NOMO-1 (cell line): Measurements from ENCODE around the gene ATP8B1.
"Not testable (repeated sequence)": the region's sequence is repeated elsewhere in the genome, so short reads cannot be mapped to it uniquely, and the experiment has no call there.

Experiments
- DNase-seq, 2 experiments: peaks; one replicate each; lab custom pipeline; 2025; ENCODE audit not compliant: unreplicated experiment in 2 of 2; lab: John Stamatoyannopoulos, UW

Gene ATP8B1

DNA sequence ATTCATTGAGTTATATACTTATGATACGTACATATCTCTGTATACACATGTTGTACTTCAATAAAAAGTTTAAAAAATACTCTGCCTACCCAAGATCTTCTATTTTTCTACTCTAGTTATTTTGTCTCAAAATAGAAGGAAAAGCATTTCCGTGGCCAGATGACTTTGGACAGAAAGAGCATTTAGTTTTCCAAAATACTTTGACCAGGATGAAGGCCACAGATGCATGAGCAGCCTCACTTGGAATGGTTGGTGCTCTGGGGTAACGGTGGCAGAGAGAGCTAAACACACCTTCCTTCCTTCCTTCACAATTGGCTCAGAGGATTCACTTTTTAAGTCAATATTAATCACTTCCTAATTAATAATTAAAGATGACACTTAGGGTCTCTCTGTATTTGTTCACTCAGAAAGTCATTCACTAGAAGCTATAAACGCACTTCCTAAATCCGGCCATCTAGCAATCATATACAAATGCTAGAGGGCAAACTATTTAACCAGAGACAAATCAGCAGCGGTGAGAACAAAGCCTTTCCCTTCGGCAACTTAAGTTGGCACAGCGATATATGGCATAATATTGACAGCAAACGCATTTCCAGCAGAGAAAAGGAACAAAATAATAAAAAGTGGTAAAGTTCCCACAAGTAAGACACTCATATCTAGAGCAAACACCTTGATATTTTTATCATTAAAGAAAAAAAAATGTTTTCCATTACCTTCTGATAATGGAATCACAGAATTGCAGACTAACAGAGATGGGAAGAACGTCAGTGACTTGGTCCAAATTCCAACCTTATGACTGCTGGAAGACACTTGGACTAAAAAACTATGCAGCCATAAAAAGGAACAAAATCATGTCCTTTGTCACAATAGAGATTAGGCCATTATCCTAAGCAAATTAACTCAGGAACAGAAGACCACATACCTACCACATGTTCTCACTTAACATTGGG, 125.6 kb downstream of the ATP8B1 start:
- no peak for DNase-seq

DNA sequence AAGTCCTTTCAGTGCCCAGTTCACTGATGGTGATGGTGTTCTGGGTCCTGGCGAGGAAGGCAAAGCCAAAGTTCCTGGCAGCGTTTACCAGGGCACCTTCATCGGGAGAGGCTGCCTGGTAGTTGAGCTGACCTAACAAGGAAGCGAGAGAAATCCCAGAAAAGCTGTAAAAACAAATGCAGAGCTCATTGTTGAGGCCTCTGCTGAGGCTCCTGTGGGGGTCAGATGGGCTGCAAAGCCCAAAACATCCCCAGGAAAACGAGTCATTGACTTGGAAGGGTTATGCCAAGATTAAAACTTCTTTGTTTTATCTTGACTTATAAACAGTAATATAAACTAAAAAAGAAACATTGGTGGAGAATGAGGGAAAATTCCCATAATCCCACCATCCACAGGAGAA, 128.2 kb downstream of the ATP8B1 start:
- DNase-seq, result no peak

GRCh38 chr18:57670046-57670445, 133.1 kb downstream of the ATP8B1 start:
- no peak for DNase-seq

GRCh38 chr18:57668021-57668420, 135.1 kb downstream of the ATP8B1 start:
- no peak for DNase-seq

DNA sequence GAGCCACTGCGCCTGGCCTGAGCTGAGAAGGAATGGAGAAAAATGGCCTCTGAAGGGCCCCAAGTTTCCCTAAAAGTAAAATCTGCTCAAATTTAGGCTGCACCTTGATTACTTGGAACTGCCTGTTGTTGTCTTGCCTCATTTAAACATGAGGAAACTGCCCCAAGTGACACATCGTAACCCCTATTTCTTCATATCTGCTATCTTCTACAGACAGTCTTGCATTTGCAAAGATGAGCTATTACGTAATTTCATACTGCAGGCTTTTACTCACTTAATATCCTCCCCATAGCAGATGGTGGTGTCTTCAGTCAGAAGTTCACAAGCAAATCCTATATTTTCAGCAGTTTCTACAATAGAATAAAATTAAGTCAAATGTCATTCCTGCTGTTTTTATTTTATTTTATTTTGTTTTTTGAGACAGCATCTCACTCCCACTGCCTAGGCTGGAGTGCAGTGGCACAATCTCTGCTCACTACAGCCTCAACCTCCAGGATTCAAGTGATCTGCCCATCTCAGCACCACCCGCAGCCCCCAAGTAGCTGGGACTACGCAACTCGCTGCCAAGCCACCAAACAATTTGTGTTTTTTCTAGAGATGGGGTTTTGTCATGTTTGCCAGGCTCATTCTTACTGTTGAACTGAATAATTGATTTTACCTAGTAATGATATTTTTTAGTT, 136.2 kb downstream of the ATP8B1 start:
- peak; percentile 87 to 98 for DNase-seq

GRCh38 chr18:57664568-57665165, 138.4 kb downstream of the ATP8B1 start:
- DNase-seq, result no peak

GRCh38 chr18:57660961-57661360, 142.2 kb downstream of the ATP8B1 start:
- DNase-seq, result no peak

DNA sequence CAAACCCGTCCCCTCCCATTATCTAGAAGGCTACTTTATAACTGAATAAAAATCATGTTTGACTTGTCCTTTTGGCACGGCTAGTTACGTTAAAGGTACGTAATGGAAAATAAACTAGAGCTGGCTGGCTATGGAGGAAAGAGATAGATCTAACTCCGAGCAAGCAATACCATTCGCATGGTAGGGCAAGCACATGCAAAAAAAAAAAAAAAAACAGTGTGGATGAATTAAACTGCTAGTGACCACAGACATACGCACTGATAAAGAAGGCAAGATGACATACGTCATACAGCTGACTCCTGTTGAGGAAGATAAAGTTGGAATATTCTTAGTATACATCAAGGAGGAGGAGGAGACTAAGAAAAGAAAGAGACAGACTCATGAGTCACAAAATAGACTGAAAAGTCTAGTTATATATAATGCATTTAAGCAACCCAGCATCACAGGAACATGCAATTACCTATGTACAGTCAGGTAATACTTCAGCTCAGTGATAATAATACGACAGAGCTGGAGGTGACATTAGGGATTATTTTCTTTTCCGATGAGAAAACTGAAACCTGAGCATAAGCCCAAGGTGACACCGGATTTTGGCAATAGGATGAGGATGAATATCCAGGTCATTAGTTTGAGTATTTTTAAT, 143.5 kb downstream of the ATP8B1 start:
- DNase-seq, result no peak

- no peak for DNase-seq
Observed at GRCh38 chr18:57657542-57657941, 145.6 kb downstream of the ATP8B1 start.

DNA sequence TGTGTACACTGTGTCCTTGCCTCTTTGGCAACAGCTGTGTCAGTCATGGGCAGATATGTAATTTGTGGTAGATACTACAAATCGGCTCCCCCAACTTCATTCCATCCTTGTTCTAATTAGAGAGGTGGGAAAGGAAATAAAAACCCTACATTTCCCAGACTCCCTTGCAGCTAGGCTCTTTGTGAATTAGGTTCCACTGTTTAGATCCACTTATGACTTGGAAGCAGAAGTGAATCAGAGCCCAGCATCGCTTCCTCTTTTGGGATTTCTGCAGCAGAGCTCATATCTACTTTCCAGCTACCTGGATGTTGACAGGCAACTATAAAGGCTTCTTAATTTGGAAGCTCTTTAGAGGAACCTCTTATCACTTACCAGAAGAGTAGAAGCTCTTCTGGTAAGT, 147.4 kb downstream of the ATP8B1 start:
- DNase-seq, result peak; percentile 31 to 69

DNA sequence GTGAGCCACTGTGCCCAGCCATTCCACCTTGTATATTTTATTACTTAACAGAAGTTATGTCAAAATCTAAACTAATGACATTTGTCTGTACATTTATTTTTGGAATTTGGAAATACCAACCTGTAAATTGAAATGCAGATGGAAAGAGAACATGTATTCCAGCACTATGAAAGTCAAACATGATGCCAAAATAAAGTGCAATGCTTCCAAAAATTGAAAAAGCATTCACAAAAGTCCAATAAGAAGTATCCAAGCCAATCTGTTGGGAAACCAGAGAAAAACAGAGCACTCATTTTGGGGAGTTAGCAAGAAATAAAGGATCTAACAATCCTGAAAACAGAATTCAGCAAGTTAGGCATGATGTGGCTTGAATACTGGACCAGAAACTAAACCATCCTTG, 151.2 kb downstream of the ATP8B1 start:
- no peak for DNase-seq

DNA sequence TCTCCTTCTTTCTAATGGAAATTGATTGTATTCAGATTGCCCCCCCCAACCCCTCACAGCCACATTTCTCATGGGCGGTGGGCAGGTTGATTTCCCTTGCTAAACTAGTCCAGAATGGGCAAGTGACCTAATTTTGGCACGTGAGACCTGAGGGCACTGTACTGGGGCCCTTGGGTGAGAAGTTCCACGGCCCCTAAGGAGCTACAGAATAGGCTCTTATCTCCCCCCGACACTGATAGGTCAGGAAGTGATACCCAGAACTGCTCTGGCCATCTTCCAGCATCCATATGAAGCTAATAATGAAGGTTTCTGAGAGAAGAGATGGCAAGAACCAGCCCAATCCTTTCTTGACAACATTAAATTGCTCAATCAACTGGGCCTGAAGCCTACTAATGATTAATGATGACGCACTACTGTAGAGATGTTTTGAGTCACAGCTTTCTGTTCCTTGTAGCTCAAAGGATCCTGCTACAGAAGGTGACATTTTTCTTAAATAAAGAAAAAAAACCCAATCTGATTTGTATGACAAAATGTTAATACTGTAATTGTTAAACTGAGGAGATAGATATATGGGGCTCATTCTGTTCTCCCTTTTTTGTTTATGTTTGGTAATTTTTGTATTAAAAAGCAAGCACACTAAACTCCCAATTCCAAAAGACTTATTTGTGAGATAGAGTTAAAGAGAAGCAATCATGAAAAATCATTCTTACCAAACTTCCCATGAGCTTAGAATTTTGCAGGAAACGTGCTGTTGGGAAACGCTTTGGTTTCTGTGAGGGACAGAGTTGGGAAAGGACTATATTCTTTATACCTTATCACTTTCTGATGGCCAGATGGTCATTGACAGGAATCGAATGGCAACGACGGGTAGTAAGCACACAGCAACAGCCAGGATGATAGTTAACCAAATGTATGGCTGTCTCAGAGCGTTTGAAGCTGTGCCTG, 153.3 kb downstream of the ATP8B1 start:
- DNase-seq, result peak; percentile 60 to 86

DNA sequence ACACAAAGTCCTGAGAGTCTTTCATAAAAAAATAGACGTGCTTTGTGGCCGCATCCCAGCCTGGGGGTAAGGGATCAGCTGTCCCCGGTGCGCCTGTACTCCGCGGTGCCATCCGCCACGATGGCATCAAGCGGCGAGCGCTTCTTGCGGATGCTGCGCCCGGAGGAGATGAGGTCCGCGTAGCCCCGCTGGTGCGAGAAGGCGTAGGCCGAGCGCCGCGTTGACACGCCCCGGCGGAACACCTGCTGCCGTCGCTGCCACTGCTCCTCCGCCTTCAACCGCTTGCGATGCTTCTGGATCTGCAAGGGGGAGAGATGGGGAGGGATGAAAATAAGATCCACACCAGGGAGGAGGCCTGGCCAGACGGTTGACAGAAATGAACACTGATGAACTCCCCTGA, 154.7 kb downstream of the ATP8B1 start:
- no peak for DNase-seq

DNA sequence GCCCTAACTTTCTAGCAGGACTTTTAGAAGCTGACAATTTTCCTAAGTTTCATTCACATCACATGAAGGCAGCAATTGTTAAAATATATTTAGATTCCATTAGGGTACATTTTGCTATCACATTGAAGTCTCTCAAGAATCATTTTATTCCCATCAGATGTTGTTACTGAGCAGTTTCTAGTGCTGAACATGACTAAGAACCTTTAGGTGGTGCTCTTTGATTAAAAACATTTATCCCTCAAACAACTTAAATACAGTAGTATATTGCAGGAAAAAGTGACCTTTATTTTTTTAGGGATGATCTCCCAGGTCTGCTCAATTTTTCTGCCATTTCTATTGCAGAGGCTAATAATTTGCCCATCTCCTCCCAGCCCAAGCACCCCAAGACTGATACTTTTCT, 158.6 kb downstream of the ATP8B1 start:
- DNase-seq, result peak in 1 of 2 experiments; percentile 14

GRCh38 chr18:57643726-57644125, 159.4 kb downstream of the ATP8B1 start:
- DNase-seq, result not testable (repeated sequence)

DNA sequence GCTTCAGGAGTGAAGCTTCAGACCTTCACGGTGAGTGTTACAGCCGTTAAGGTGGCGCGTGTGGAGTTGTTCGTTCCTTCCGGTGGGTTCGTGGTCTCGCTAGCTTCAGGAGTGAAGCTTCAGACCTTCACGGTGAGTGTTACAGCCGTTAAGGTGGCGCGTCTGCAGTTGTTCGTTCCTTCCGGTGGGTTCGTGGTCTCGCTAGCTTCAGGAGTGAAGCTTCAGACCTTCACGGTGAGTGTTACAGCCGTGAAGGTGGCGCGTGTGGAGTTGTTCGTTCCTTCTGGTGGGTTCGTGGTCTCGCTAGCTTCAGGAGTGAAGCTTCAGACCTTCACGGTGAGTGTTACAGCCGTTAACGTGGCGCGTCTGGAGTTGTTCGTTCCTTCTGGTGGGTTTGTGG, 160.7 kb downstream of the ATP8B1 start:
- not testable (repeated sequence) for DNase-seq

DNA sequence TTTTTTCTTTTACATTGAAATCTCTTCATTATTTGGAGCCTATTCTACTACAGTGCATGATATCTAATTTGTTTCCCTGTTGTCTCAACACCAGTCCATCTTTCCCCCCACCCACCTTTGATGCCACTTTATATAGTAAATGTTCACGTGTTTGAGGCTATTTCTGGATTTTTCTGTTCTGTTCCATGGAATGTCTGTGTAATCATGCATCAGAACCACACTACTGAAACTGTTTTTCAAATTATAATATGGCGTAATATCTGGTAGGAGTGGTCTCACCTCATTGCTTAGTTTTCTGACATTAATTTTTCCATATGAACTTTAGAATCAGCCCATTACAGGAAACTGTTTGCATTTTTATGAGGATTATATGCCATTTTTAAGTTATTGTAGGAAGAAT, 162.4 kb downstream of the ATP8B1 start:
- DNase-seq, result no peak

DNA sequence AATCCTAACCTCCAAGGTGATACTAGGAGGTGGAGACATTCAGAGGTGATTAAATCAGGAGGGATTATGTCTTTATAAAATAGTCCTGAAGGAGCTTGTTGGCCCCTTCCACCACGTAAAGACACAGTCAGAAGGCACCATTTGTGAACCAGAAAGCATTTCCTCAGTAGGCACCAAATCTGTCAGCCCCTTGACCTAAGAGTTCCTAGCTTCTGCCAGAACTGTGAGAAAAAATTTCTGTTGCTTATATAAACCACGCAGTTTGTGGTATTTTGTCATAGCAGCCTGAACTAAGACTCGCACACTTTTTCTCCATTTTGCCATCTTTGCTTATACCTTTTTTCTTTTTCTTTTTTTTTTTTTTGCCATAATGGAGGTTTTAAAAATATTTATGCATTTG, 162.9 kb downstream of the ATP8B1 start:
- no peak for DNase-seq

- DNase-seq, result no peak
Observed at GRCh38 chr18:57635003-57635822, 167.9 kb downstream of the ATP8B1 start.
